ENCODE measurements around the gene RSPH10B2. TPM values are rescaled to one million over a fixed set of nuclear protein-coding genes. Genes with fewer than 3 reads are reported as not detected.
"Not testable (repeated sequence)": the region's sequence is repeated elsewhere in the genome, so short reads cannot be mapped to it uniquely, and the experiment has no call there.

Gene RSPH10B2
- total and polyA plus RNA-seq, 2 donors from 2014 or later: 0.22 TPM; not detected in 1

DNA sequence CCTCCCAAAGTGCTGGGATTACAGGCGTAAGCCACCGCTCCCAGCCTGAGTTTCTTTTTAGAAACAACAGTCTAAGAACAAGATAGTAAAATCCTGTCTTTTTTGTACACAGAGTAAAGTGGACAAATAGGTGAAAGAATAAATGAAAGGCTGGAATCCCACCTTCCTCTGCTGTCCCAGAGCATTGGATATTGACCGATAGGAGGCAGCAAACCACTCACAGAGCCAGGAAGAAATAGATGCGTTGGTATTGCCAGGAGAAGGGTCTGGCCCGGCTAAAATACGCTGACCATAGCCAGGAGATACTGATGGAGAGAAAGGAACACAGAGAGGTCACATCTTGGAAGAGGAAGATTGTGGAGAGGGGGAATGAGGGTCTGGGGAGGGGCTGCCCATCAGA, 35.8 kb upstream of the RSPH10B2 start:
- Histone ChIP-seq H3K27ac (ENCODE audit: low read depth in 2 of 2, low read length in 2 of 2) (no peak overlapping the region), H3K9ac (ENCODE audit: low read length in 3 of 3) (no peak overlapping the region), H3K4me1 (ENCODE audit: control insufficient read depth in 2 of 3, insufficient read depth in 2 of 3, low read depth in 1 of 3, low read length in 3 of 3) (no peaks in the 10 kb centered on the region), H3K36me3 (ENCODE audit: control insufficient read depth in 2 of 3, insufficient read depth in 3 of 3, low read length in 3 of 3) (no peaks in the 10 kb centered on the region), H3K27me3 (ENCODE audit: control insufficient read depth, insufficient read depth, low read length) (no peaks in the 10 kb centered on the region), H3K4me3 (ENCODE audit: low read length in 3 of 3) (no peak overlapping the region), H3K9me3 (ENCODE audit: control insufficient read depth in 2 of 3, insufficient read depth in 1 of 3, low read length in 3 of 3) (no peaks in the 10 kb centered on the region)
- TF ChIP-seq CTCF (IDR thresholded peaks at IDR 0.05; ENCODE audit: borderline replicate concordance, extremely low read depth, insufficient read depth): no peak
- FAIRE-seq (no peak), DNase-seq (no peak)
- intact Hi-C loops (cut with DNase I): no loop called here

- intact Hi-C loops (cut with DNase I); FAIRE-seq; H3K4me3 ChIP-seq (ENCODE audit: low read length in 3 of 3); H3K27ac ChIP-seq (ENCODE audit: low read depth in 2 of 2, low read length in 2 of 2); H3K36me3 ChIP-seq (ENCODE audit: control insufficient read depth in 2 of 3, insufficient read depth in 3 of 3, low read length in 3 of 3); H3K4me1 ChIP-seq (ENCODE audit: control insufficient read depth in 2 of 3, insufficient read depth in 2 of 3, low read depth in 1 of 3, low read length in 3 of 3); H3K27me3 ChIP-seq (ENCODE audit: control insufficient read depth, insufficient read depth, low read length); DNase-seq; H3K9me3 ChIP-seq (ENCODE audit: control insufficient read depth in 2 of 3, insufficient read depth in 1 of 3, low read length in 3 of 3); H3K9ac ChIP-seq (ENCODE audit: low read length in 3 of 3): not testable (repeated sequence)
Observed at GRCh38 chr7:6724351-6724750, 29.6 kb upstream of the RSPH10B2 start.

DNA sequence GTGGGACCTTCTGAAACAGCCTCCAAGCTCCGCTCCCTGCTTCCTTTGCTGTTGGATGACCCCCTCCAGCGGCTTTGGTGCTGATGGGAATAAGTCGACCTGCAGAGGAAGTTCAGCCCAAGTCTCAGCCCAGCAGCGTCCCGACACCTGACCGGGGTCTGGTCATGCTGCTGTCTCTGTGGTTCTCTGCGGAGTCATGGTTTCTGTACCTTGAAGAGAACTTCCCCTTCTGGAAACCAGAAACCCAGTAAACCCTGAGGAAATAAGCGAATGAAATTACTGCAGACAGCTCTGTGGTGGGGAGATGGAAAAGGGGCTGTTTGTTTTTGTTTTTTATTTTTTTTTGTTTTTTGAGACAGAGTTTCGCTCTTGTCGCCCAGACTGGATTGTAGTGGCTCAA, 28.9 kb upstream of the RSPH10B2 start:
- intact Hi-C loops (cut with DNase I): no loop called here
- no peak for FAIRE-seq

DNA sequence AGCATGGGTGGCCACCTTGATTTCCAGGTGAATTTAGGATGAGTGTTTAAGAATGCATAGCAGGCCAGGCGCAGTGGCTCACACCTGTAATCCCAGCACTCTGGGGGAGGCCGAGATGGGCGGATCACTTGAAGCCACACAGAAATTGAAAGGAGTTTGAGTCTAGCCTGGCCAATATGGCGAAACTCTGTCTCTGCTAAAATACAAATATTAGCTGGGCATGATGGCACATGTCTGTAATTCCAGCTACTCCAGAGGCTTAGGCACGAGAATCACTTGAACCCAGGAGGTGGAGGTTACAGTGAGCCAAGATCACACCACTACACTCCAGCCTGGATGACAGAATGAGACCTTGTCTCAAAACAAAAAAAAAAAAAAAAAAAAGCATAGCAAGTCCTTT, 27.6 kb upstream of the RSPH10B2 start:
- DNase-seq; intact Hi-C loops (cut with DNase I); H3K9me3 ChIP-seq (ENCODE audit: control insufficient read depth in 2 of 3, insufficient read depth in 1 of 3, low read length in 3 of 3); H3K4me1 ChIP-seq (ENCODE audit: control insufficient read depth in 2 of 3, insufficient read depth in 2 of 3, low read depth in 1 of 3, low read length in 3 of 3); H3K36me3 ChIP-seq (ENCODE audit: control insufficient read depth in 2 of 3, insufficient read depth in 3 of 3, low read length in 3 of 3); FAIRE-seq; H3K4me3 ChIP-seq (ENCODE audit: low read length in 3 of 3); H3K27me3 ChIP-seq (ENCODE audit: control insufficient read depth, insufficient read depth, low read length); H3K27ac ChIP-seq (ENCODE audit: low read depth in 2 of 2, low read length in 2 of 2); H3K9ac ChIP-seq (ENCODE audit: low read length in 3 of 3): not testable (repeated sequence)

More for the DNA sequence above, 28.9 kb upstream of the RSPH10B2 start:
- no peak overlapping the region for H3K9ac ChIP-seq (ENCODE audit: low read length in 3 of 3)
- TF ChIP-seq CTCF (IDR thresholded peaks at IDR 0.05; ENCODE audit: borderline replicate concordance, extremely low read depth, insufficient read depth): no peak
- DNase-seq: no peak
- H3K27me3 ChIP-seq (ENCODE audit: control insufficient read depth, insufficient read depth, low read length): no peaks in the 10 kb centered on the region
- no peak overlapping the region for H3K4me3 ChIP-seq (ENCODE audit: low read length in 3 of 3)
- H3K36me3 ChIP-seq (ENCODE audit: control insufficient read depth in 2 of 3, insufficient read depth in 3 of 3, low read length in 3 of 3): no peaks in the 10 kb centered on the region
- no peaks in the 10 kb centered on the region for H3K9me3 ChIP-seq (ENCODE audit: control insufficient read depth in 2 of 3, insufficient read depth in 1 of 3, low read length in 3 of 3)
- H3K4me1 ChIP-seq (ENCODE audit: control insufficient read depth in 2 of 3, insufficient read depth in 2 of 3, low read depth in 1 of 3, low read length in 3 of 3): no peaks in the 10 kb centered on the region
- no peak overlapping the region for H3K27ac ChIP-seq (ENCODE audit: low read depth in 2 of 2, low read length in 2 of 2)

DNA sequence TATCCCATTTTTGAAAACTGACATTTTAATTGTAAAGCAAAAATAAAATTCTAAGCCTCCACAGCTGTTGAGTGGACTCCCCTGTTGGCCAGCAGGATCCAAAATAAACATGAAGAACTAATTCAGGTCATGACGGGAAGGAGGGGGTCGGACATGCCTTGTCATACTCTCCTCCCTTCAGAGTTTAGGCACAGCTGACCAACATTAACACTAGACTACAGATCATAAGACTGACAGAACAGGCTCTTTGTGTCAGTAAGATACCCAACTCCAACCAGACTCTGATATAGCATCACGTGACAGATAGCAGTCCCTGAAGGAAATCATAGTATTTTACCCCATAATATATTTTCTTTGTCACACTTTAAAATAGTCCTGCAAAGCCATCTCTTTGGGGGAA, 26.2 kb upstream of the RSPH10B2 start:
- Histone ChIP-seq H3K36me3 (ENCODE audit: control insufficient read depth in 2 of 3, insufficient read depth in 3 of 3, low read length in 3 of 3) (peaks cover 0 to under 1% (median 0%) of the 10 kb centered on the region in 3 donors), H3K27ac (ENCODE audit: low read depth in 2 of 2, low read length in 2 of 2) (no peak overlapping the region), H3K4me3 (ENCODE audit: low read length in 3 of 3) (no peak overlapping the region), H3K4me1 (ENCODE audit: control insufficient read depth in 2 of 3, insufficient read depth in 2 of 3, low read depth in 1 of 3, low read length in 3 of 3) (peaks cover 0 to 2% (median 0%) of the 10 kb centered on the region in 3 donors), H3K9me3 (ENCODE audit: control insufficient read depth in 2 of 3, insufficient read depth in 1 of 3, low read length in 3 of 3) (no peaks in the 10 kb centered on the region), H3K9ac (ENCODE audit: low read length in 3 of 3) (no peak overlapping the region), H3K27me3 (ENCODE audit: control insufficient read depth, insufficient read depth, low read length) (no peaks in the 10 kb centered on the region)
- TF ChIP-seq CTCF (IDR thresholded peaks at IDR 0.05; ENCODE audit: borderline replicate concordance, extremely low read depth, insufficient read depth): no peak
- no peak for FAIRE-seq
- peak in 3 of 5 donors; percentile 28 to 85 (median 53) for DNase-seq
- intact Hi-C loops (cut with DNase I): no loop called here

DNA sequence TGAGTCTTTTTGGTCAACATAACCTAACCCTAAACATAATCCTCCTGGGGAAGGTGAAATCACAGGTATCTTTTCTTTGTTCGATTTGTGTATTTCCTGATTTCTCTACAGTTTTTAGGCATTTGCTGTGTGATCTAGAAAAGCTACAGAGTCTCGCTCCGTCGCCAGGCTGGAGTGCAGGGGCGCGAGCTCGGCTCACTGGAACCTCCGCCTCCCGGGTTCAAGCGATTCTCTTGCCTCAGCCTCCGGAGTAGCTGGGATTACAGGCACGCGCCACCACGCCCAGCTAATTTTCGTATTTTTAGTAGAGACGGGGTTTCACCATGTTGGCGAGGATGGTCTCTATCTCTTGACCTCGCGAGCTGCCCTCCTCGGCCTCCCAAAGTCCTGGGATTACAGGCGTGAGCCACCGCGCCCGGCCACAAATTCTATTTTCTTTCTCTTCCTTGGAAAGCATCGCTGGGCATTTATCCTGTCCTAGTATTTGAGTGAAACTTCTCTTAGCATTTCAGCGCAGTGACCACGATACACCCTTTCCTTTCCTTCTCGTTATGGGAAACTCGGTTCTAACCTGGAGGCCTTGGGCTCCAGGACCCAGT, 24.9 kb upstream of the RSPH10B2 start:
- H3K27me3 ChIP-seq (ENCODE audit: control insufficient read depth, insufficient read depth, low read length); H3K36me3 ChIP-seq (ENCODE audit: control insufficient read depth in 2 of 3, insufficient read depth in 3 of 3, low read length in 3 of 3); FAIRE-seq; DNase-seq; H3K9me3 ChIP-seq (ENCODE audit: control insufficient read depth in 2 of 3, insufficient read depth in 1 of 3, low read length in 3 of 3); H3K4me1 ChIP-seq (ENCODE audit: control insufficient read depth in 2 of 3, insufficient read depth in 2 of 3, low read depth in 1 of 3, low read length in 3 of 3); intact Hi-C loops (cut with DNase I): not testable (repeated sequence)
- H3K4me3 ChIP-seq (ENCODE audit: low read length in 3 of 3): peak overlapping the region; percentile 81 to 84 (median 81)
- peak overlapping the region in 2 of 3 donors; percentile 38 to 82 for H3K9ac ChIP-seq (ENCODE audit: low read length in 3 of 3)
- H3K27ac ChIP-seq (ENCODE audit: low read depth in 2 of 2, low read length in 2 of 2): peak overlapping the region in 1 of 2 donors; percentile 29
